ENCODE measurements around the gene ERAL1.
"Not testable (repeated sequence)": the region's sequence is repeated elsewhere in the genome, so short reads cannot be mapped to it uniquely, and the experiment has no call there.

The ERAL1 gene

DNA sequence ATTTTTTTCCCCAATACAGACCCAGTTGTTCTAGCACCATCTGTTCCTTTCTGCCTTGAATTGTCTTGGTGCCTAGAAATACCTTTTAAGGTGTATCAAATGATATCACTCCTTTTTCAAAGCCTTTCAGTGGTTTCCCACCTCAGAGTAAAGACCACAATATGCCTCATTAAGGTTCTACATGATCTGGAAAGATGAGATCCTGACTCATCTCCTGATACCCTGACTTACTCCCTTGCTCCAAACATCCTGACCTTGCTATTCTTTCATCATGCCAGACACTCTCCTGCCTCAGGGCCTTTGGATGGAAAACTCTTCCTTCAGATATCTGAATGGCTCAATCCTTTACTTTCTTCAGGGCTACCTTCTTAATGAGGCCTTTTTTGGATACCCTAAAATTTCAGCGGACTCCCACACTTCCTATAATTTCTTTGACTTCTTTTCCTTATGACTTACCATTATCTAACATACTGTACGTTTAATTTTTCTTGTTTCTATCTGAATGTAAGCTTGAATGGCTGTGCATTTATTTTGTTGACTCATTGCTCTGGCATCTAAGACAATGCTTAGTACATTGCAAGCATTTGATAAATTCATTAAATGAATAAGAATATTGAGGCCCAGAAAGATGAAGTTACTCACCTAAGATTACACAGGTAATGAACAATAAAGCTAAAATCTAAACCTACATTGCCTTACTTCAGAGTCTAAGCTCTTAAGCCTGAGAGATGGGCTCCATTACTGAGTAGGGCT is 23.5 kb downstream of the ERAL1 start:
- no peak for DNase-seq (ENCODE audit: low read depth, low spot score)

DNA sequence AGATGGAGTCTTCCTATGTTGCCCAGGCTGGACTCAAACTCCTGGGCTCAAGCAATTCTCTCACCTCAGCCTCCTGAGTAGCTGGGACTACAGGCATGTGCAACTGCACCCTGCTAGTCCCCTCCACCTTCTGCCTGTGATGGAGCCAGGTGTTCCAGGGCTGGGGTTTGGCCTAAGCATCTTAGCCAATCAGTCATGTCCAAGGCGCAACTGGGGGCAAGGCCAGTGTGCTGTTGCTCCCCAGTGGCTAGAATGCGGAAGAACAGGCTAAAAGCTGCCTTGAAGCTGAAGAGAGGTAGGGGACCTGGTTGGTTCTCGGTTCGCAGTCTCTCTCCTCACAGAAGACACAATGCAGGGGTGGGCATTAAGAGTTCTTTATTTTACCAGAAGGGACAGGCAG is 24.2 kb downstream of the ERAL1 start:
- no peak for DNase-seq (ENCODE audit: low read depth, low spot score)

DNA sequence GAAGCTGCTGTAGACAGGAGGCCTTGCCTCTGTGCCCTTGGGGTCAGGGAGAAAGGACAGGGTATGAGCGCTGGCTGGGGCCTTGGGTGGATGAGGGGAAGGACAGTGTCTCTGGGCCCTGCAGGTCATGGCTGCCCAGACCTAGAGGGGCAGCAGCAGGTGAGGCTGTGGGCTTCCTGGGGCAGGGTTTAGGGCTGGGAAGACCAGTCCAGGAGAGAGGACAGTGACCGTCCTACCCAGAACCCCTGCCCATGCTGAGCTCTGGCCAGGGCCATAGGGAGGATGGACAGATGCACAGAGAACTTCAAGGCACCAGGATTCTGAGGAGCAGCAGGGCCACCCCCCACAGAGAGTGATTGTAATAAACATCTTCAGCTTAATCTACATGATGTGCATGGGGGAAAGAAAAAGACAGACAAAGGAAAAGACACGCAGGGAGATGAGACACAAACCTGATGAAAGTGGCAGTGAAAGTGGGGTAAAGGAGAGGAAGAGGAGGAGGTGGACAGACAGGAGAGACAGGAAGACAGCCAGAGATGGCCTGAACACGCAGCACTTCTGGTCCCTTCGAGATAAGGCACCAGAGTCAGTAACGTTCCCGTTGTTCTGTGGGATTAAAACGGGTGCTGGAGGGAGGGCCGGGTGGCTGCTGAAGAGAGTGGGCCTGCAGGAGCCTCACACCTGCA is 25.2 kb downstream of the ERAL1 start:
- DNase-seq (ENCODE audit: low read depth, low spot score): no peak

DNA sequence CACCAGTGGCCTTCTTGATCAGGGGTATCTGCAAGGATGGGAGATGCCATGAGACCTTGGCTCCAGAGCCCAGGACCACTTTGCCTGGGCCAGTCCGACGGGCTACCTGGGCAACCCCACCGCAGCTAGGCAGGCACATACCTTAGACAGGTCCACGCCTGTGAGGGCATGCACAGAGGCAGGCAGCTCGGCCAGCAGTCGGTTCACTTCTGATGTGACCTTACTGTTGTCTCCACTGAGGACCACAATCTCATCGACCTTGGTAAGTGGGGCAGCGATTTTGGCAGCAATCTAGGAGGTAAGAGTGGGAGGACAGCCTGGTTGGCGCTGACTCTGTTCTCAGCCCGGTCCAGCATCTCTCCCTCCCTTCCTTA is 25.7 kb downstream of the ERAL1 start:
- DNase-seq (ENCODE audit: low read depth, low spot score): no peak

DNA sequence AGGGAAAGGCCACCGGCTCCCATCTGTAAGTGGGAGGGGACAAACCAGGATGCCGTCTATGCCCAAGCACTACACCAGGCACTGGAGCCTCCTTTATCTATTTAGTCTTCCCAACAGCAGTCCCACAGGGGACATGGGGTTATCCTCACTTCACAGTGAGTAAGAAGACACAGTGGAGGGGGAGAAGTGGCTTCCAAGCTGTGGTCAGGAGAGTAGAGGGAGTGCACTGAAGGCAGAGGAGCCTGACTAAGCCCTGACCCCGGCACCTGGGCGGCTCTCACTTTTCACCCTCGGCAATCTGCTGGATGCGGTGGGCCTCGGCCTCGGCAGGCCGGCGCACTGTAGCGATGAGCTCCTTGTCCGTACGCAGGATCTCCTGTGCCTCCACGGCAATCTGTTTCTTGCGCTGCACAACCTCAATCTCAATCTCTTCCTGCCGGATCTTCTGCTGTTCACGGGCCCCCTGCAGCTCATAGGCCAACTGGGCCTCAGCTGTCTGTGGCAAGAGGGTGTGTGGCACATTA is 26.8 kb downstream of the ERAL1 start:
- DNase-seq (ENCODE audit: low read depth, low spot score): no peak

DNA sequence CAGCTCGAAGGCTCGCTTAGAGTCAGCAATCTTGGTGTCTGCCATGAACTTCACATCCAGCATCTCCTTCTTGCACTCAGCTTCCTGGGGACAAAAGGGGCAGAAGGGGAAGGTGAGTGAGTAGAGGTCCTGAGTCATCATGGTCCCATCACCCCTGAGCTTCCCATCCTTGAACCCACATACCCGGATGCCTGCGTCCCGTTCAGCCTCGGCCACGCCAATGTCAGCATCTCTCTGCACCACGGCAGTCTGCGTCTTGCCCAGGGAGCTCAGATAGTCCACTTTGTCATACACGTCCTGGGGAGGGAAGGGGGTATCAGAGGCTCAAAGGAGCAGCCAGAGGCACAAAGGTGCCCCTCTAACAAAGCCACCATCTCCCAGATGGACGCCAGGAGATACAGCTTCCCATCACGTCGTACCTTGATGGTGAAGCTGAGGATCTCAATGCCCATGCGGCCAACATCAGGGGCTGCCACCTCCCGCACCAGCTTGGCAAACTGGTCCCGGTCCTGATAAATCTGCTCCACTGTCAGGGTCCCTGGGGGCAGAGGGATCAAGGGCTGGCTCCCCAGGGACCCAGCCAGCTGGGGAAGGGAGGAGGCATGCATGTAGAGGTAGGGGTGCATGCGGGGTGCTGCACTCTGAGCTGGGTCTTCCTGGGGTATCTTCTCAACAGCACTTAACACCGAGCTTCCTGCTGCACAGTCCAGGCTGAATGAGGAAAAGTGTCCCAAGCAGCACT is 27.5 kb downstream of the ERAL1 start:
- DNase-seq (ENCODE audit: low read depth, low spot score): no peak

DNA sequence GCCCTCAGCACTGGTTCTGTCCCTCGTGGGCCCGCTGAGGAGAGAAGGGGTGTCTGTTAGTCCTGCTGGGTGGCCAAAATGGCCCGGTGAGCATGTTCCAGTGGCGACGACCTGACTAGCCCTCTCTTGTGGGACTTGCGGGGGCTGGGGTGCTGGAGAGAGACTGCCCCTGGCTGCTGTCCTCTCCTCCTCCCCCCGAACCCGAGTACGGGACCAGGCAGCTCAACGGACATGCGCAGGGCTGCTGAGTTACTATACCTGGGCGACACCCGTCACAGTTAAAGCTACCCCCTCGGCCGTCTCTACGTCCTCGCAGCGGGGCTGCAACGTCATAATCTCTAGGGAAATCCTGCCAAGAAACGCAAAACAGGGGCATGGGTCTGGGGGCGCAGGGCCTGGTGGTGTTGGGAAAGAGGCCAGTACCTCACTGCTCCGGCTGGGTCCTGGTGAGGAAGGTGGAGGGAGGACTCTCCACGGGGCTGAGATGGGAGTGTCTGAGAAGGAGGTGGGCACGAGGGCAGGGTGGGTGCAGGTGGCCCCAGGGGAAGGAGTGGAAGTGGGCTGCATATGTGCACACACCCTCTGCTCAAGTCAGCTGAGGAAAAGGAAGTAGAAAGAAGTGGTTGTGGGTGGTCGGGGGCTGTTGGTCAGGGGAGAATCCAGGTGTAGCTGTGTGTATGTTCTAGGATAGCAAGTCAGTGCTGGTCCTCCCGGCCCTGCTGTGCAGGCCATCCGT is 29.3 kb downstream of the ERAL1 start:
- DNase-seq (ENCODE audit: low read depth, low spot score): no peak

DNA sequence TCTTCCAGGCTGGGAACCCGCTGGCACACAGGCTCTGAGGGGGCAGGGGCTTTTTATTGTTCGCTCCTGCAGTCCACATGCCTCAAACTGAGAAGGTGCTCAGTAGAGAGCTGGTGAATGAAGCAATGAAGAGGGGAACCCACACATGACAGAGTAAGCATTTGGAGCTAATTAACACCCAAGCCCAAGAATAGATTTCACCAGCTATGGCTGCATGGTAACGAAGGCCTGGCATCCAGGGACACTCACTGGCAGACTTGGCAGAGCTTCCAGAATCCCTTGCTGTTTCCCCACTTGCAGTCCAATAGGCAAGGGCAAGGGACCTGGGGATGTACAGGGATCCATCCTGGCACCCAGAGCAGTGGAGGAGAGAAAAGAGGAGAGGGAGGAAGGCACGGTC is 30.5 kb downstream of the ERAL1 start:
- no peak for DNase-seq (ENCODE audit: low read depth, low spot score)

DNA sequence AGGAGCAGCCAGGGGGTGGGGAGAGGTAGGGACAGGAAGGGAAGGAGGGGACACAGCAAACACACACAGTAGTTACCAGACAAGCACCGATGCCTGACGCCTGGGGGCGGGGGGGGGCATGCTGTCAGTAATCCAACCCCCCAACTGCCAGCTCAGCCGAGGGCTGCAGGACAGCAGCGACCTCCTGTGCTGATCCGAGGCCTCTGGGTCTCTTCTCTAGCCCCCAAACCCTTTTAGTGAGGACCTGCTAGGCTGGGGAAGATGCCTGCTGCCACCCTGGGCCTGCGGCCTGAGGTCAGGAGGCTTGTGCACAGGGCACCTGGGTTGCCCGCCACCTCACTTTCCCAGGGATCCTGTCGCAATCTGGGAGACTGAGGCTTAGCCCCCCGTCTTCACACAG is 31.1 kb downstream of the ERAL1 start:
- DNase-seq (ENCODE audit: low read depth, low spot score): no peak

DNA sequence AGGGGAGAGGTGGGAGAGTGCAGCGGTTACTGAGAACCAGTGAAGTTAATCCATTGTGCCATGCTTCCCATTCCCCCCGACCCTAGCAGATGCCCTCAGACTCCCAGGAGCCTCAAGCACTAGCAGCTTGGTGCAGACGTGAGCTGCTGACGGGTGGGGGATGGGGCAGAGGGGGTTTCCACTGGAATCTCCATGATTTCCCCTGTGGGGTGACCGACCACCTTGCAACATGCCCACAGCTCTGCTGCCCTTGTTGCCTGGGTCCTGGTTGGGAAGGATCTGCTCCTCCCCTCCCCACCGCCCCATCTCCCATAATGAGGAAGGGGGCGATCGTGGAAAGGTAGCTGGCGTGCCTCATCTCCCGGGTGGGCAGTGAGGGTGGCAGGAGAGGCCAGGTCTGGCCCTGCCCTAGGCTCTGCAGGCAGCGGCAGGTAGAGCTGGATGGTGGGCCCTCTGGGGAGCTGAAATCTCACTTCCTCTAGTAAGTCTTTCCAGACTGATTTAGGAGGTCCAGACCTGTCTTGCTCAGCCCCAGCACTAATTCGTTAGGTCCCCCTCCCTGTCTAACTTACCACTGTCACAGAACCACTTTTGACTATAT is 33.2 kb downstream of the ERAL1 start:
- DNase-seq (ENCODE audit: low read depth, low spot score): no peak

DNA sequence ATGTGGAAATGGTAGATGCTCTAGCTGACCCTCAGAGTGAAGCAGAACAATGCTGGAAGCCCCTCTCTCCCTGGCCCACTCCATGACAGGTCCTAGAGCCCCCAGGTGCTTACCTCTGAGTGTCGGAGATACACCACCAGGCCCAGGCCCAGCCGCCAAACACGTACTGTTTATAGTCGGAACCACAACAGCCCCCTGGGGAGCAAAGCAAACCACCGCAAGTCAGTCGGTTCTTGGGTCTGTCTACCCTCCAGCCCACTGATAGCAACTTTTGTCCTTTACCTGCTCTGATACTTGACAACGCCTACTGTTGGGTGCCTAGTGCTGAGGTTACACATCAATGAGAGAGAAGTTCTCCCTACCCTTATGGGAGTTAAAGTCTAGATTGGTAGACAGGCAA is 34.0 kb downstream of the ERAL1 start:
- no peak for DNase-seq (ENCODE audit: low read depth, low spot score)

DNA sequence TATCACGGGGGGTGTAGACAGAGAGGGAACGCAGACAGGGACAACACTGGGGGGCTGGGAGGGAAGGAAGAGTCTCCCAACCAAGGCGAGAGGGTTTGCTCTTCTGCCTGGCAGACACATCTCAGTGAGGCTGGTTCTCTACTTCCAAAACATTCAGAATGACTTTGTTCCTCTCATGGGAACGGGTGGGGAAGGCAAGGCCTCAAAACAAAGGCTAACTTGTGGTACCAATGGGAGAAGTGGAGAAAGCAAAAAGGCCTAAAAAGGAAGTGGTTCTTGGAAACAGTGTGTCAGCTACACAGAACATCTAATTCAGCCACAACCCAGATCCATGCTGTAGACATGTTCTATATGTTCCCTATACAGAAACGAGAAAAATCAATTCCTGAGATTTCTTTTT is 35.2 kb downstream of the ERAL1 start:
- no peak for DNase-seq (ENCODE audit: low read depth, low spot score)

DNA sequence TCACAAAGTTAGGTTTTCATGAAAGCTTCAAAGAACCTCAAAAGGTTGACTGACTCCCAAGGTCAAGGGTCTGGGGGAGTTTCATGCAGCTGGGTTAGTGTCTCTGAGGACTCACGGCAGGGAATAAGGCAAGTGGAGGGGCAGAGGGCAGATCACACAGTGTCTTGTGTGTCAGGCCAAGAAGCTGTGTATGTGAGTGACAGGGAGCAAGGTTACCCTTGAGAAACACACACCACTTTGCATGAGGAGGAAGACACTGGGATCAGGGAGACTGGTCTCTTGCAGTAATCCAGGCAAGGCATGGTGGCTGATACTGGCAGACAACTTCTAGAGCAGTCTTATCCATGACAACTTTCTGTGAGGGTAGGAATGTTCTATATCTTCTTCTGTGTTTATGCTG is 36.4 kb downstream of the ERAL1 start:
- no peak for DNase-seq (ENCODE audit: low read depth, low spot score)

DNA sequence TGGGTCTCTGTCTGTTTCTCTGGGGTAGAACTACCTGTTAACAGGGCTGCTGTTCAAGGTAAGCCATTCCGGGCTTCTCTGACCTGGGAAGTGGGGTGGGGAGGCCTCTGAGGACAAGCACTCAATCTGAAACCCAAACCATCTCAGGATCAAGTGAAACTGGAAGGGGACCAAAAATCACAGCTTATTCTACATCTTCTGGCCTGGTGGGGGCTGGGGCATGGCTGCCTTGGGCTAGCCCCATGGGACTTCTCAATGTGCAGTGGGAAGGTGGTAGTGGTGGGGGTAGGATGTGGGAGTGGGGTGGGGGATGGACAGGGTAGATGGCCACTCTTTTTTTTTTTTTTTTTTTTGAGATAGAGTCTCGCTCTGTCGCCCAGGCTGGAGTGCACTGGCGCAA is 37.2 kb downstream of the ERAL1 start:
- no peak for DNase-seq (ENCODE audit: low read depth, low spot score)

DNA sequence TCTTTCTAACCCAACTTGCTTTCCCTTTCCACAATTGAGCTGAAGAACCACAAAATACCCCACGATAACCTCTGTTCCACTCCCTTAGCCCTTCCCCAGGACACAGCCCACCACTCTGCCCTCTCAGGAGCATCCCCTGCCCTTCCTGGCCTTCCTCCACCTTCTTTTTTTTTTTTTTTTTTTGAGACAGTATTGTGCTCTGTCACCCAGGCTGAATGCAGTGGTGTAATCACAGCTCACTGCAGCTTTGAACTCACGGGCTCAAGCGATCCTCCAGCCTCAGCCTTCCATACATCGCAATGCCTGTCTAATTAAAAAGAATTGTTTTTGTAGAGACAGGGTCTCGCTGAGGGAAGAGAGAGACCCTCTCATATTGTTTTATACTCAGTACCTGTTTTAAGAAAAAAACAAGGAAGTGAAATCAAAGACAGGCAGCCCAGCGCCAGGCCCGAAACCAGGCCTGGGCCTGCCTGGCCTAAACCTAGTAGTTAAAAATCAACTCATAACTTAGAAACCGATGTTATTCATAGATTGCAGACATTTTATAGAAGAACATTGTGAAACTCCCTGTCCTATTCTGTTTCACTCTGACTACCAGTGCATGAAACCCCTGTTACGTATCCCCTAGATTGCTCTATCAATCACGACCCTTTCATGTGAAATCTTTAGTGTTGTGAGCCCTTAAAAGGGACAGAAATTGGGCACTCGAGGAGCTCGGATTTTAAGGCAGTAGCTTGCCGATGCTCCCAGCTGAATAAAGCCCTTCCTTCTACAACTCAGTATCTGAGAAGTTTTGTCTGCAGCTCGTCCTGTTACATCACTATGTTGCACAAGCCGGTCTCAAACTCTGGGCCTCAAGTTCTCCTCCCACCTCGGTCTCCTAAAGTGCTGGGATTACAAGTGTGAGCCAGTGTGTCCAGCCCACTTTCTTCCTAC is 38.7 kb downstream of the ERAL1 start:
- not testable (repeated sequence) for DNase-seq (ENCODE audit: low read depth, low spot score)

DNA sequence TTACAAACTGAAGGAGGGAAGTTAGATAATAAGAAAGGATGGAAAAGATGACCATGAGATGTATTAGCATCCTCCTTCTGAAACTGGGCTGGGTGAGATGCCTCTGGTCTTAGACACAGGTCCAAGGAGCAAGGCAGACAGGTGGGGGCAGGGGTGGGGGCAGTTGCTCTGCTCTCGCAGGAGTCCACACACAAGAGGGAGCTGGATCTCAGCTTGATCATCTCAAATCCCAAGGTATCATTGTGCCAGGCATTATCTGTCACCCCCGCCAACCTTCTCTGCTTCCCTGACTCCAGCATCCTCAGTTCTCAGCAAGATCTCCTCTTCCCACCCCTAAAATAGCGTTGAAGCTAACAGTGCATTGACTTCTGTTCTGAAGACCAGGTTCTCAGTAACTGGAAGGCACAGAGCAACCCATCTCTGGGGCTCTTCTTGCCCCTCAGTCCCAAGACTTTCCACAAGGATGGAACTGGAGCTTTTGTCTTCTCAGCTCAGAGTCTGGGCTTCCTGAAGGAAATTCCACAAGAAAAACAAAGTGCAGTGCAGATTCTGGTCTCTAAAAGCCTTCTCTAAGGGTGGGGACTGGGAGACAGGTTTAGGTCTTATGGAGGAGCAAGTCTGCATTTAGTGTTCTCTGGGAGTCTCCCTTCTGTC is 41.1 kb downstream of the ERAL1 start:
- no peak for DNase-seq (ENCODE audit: low read depth, low spot score)

DNA sequence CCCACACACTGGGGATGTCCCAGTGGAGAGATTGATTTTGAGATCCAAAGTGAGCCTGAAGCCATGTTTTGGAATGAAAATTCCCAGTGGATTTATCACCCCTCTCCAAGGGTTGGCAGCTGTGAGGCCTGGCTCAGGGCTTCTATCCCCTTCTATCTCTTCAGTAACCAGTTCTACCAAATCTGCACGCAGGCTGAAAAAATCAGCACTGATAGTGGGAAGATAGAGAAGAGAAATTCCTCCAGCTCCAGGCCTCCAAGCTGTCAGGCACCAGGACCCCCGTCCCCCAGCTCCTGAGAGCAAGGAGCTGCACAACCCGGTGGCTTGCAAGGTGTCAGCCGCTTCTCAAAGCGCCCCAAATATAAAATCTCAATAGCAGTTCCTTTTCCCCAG is 41.7 kb downstream of the ERAL1 start:
- DNase-seq (ENCODE audit: low read depth, low spot score): no peak

DNA sequence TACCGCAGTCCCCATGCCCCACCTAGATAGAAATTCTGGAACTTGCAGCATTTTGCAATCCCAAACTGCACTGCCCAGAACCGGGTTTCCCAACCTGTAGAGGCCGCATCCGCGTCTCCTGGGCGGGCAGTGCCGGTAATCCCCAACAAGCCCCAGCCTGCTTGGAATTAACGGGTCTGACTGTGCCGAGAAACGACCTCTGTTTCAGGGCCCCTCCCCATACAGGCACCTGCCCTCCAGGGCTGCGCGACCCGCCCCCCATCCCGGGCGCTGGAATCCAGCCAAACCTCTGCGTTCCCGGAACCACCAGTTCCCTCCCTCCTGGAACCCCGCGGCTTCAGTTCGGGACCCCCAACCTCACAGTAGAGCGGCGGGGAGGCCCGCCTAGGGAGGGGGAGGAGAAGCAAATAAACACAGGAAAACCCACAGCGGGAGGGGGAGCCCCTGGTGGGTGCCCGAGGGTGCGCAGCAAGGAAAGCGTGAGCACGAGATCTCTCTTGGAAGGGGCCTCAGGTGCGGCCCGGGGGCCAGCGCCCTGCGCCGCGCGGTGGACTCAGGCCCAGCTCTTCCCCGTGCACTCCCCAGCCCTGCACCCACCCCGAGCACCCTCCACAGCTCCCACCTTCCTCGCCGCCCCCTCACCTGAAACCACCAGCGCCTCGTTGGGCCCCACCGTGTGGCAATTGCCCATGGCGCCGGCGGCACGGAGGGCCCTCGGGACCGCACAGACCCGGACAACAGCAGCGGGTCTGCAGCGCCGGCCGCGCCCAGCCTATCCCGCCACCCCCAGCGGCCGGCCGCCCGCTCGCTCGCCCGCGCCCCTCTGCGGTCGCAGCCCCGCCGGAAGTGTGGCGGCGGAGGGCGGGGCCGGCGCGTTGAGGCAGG is 42.3 kb downstream of the ERAL1 start, which contains the start of gene FLOT2:
FLOT2 (minus strand) TSS at position 850 of the 885 bp plus-strand sequence; CDS start at position 691, 159 bp downstream.
- no peak for DNase-seq (ENCODE audit: low read depth, low spot score)
